Suprapubic skin (tissue), 4 donors: ENCODE measurements around the gene LYZL2.
"Not testable (repeated sequence)": the region's sequence is repeated elsewhere in the genome, so short reads cannot be mapped to it uniquely, and the experiment has no call there.

Experiments used
- CTCF ChIP-seq, 2 donors: fragments of 200-600 bp in 1 of 2; fragments of 450-650 bp in 1 of 2; sonication (generic) in 1 of 2; IDR thresholded peaks; one replicate each; pipeline ENCODE4 v1.5.1; 2016 to 2019; ENCODE audit warnings: antibody characterized with exemption in 2 of 2, mild to moderate bottlenecking in 1 of 2, moderate library complexity in 1 of 2
- EP300 ChIP-seq: sonication (generic); formaldehyde crosslinking; IDR thresholded peaks from one replicate; pipeline ENCODE4 v1.6.1; 2017; ENCODE audit warnings: antibody characterized with exemption
- POLR2A ChIP-seq, 2 donors: fragments of 450-650 bp; IDR thresholded peaks; one replicate each; pipeline ENCODE4 v1.6.1; 2017; ENCODE audit warnings: antibody characterized with exemption in 2 of 2, mild to moderate bottlenecking in 2 of 2, moderate library complexity in 2 of 2
- POLR2AphosphoS5 ChIP-seq, 3 donors: sonication (generic); formaldehyde crosslinking; IDR thresholded peaks; one replicate each; pipeline ENCODE4 v1.6.1; 2017; ENCODE audit warnings: antibody characterized with exemption in 3 of 3

GRCh38 chr10:30660314-30660713, 30.8 kb upstream of the LYZL2 start:
- not testable (repeated sequence) for TF ChIP-seq CTCF (IDR thresholded peaks at IDR 0.05); POLR2A (IDR thresholded peaks at IDR 0.05); POLR2AphosphoS5 (IDR thresholded peaks at IDR 0.05); EP300
